Ectodermal cell (in vitro differentiated cells): ENCODE measurements around the gene MUTYH.

Experiments
- H3K27ac ChIP-seq: 2 replicates; pipeline ENCODE4 v1.7.0; 2013; ENCODE audit warnings: mild to moderate bottlenecking, low read depth, low read length; ENCODE audit not compliant: insufficient read depth, poor library complexity, severe bottlenecking
- H3K27me3 ChIP-seq: 2 replicates; pipeline ENCODE4 v1.7.0; 2013; ENCODE audit warnings: mild to moderate bottlenecking, low read length; ENCODE audit not compliant: insufficient read depth, control insufficient read depth, poor library complexity, severe bottlenecking
- H3K36me3 ChIP-seq: one replicate; pipeline ENCODE4 v1.7.0; 2013; ENCODE audit warnings: low read length; ENCODE audit not compliant: control insufficient read depth, insufficient read depth
- H3K4me1 ChIP-seq: one replicate; pipeline ENCODE4 v1.7.0; 2013; ENCODE audit warnings: low read length; ENCODE audit not compliant: control insufficient read depth, insufficient read depth
- H3K4me3 ChIP-seq: 2 replicates; pipeline ENCODE4 v1.7.0; 2013; ENCODE audit warnings: low read depth, low read length, control low read depth; ENCODE audit not compliant: insufficient read depth
- H3K9me3 ChIP-seq: 2 replicates; pipeline ENCODE4 v1.7.0; 2013; ENCODE audit warnings: mild to moderate bottlenecking, low read length, moderate library complexity; ENCODE audit not compliant: control insufficient read depth
- WGBS, 2 experiments: methylation state at CpG; one replicate each; pipeline ENCODE4 v1.1.7; 2013; ENCODE audit warnings: missing lambda C conversion rate in 2 of 2; 5-methylcytosine and 5-hydroxymethylcytosine counted together

Gene MUTYH

GRCh38 chr1:45335855-45336324 is 4.3 kb downstream of the MUTYH start:
- 95% methylated on average over 4 of the region's 4 CpGs for WGBS, 2 experiments

GRCh38 chr1:45334308-45335245 is 5.7 kb downstream of the MUTYH start:
- Histone ChIP-seq H3K4me3 (no peak overlapping the region), H3K27me3 (no peaks in the 10 kb centered on the region), H3K27ac (no peak overlapping the region), H3K9me3 (no peaks in the 10 kb centered on the region), H3K36me3 (peaks cover 36% of the 10 kb centered on the region), H3K4me1 (no peaks in the 10 kb centered on the region)
- 83 to 86% methylated on average over 8 to 9 of the region's 9 CpGs for WGBS, 2 experiments

More at GRCh38 chr1:45335855-45336324, 4.3 kb downstream of the MUTYH start:
- Histone ChIP-seq H3K4me3 (no peak overlapping the region), H3K27me3 (no peaks in the 10 kb centered on the region), H3K9me3 (no peaks in the 10 kb centered on the region), H3K4me1 (peaks cover 2% of the 10 kb centered on the region), H3K36me3 (peaks cover 31% of the 10 kb centered on the region), H3K27ac (no peak overlapping the region)

GRCh38 chr1:45332346-45332720 is 7.9 kb downstream of the MUTYH start:
- 96% methylated on average over 10 of the region's 10 CpGs for WGBS, 2 experiments
- no peaks in the 10 kb centered on the region for H3K9me3 ChIP-seq
- peaks cover 14% of the 10 kb centered on the region for H3K4me1 ChIP-seq
- peaks cover 35% of the 10 kb centered on the region for H3K36me3 ChIP-seq
- H3K27me3 ChIP-seq: no peaks in the 10 kb centered on the region
- no peak overlapping the region for H3K27ac ChIP-seq
- no peak overlapping the region for H3K4me3 ChIP-seq

GRCh38 chr1:45331436-45332345 is 8.5 kb downstream of the MUTYH start:
- Histone ChIP-seq H3K4me3 (no peak overlapping the region), H3K27ac (no peak overlapping the region), H3K4me1 (peaks cover 14% of the 10 kb centered on the region), H3K9me3 (no peaks in the 10 kb centered on the region), H3K36me3 (peaks cover 35% of the 10 kb centered on the region), H3K27me3 (no peaks in the 10 kb centered on the region)
- 95 to 96% methylated on average over 18 of the region's 18 CpGs for WGBS, 2 experiments

GRCh38 chr1:45329445-45329844 is 10.8 kb downstream of the MUTYH start:
- H3K27me3 ChIP-seq: no peaks in the 10 kb centered on the region
- H3K27ac ChIP-seq: peak overlapping the region; percentile 70
- H3K36me3 ChIP-seq: peaks cover 35% of the 10 kb centered on the region
- H3K4me3 ChIP-seq: no peak overlapping the region
- WGBS, 2 experiments: 44 to 53% methylated on average over 4 of the region's 4 CpGs
- H3K4me1 ChIP-seq: peaks cover 14% of the 10 kb centered on the region
- H3K9me3 ChIP-seq: no peaks in the 10 kb centered on the region

- Histone ChIP-seq H3K36me3 (peaks cover 35% of the 10 kb centered on the region), H3K27ac (peak overlapping the region; percentile 70), H3K4me1 (peaks cover 14% of the 10 kb centered on the region), H3K9me3 (no peaks in the 10 kb centered on the region), H3K27me3 (no peaks in the 10 kb centered on the region), H3K4me3 (no peak overlapping the region)
- WGBS, 2 experiments: 74 to 81% methylated on average over 4 to 5 of the region's 5 CpGs
Observed at GRCh38 chr1:45328680-45329079, 11.6 kb downstream of the MUTYH start.

- Histone ChIP-seq H3K4me3 (no peak overlapping the region), H3K36me3 (peaks cover 28% of the 10 kb centered on the region), H3K9me3 (no peaks in the 10 kb centered on the region), H3K4me1 (peaks cover 14% of the 10 kb centered on the region), H3K27ac (peak overlapping the region; percentile 47), H3K27me3 (no peaks in the 10 kb centered on the region)
- WGBS, 2 experiments: 81 to 83% methylated on average over 19 of the region's 19 CpGs
Observed at GRCh38 chr1:45327644-45328515, 12.4 kb downstream of the MUTYH start.

GRCh38 chr1:45326627-45327623 is 13.3 kb downstream of the MUTYH start, which contains the start of gene HPDL:
TSS of gene HPDL (plus strand) at chr1:45326895. CDS start at chr1:45327149, 254 bp downstream.
- 86% methylated on average over 96 of the region's 96 CpGs for WGBS, 2 experiments
- peaks cover 14% of the 10 kb centered on the region for H3K4me1 ChIP-seq
- no peak within 1 kb of the TSS for H3K4me3 ChIP-seq
- no peaks in the 10 kb centered on the region for H3K9me3 ChIP-seq
- no peaks in the 10 kb centered on the region for H3K27me3 ChIP-seq
- peaks cover 19% of the 10 kb centered on the region for H3K36me3 ChIP-seq
- H3K27ac ChIP-seq: no peak within 1 kb of the TSS
